Measurements from ENCODE around the gene TMA7B.

The TMA7B gene

DNA sequence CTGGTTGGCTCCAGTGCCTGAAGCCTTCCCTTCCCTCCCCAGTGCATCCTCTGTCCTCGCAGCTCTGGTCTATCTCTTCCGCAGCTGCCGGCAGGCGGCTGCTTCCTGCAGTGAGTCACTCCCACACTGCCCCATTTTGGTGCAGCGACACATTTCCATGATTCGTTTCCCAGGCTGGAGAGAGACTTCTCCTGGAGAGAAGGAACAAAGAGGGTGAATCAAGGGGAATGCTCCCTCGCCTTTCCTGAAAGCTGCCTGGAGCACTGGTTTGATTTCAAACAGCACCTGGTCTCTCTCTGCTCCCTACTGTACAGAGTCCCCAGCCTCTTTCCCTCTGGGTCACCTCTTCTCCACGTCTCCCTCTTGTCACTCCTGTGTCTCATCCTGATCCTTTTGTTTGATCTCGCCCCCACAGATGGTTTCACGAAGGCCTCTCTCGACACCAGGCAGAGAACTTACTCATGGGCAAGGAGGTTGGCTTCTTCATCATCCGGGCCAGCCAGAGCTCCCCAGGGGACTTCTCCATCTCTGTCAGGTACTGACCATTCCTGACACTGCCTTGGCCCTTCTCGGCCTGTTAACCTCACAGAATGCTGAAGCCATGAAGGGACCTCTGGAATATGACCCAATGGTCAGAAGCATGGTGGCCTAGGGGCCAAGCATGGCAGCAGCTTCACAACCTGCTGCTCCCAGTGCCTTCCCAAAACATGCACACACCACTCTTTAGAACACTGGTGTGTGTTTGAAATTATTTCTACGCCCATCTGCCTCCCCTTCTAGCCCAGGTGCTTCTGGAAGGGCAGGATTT is at the start of gene TMA7B:
TMA7B (plus strand) TSS at position 758 of the 808 bp plus-strand sequence. CDS start 3,978 bp downstream, outside the sequence.
- ATAC-seq (peak; percentile 30), DNase-seq (peak; percentile 37)

DNA sequence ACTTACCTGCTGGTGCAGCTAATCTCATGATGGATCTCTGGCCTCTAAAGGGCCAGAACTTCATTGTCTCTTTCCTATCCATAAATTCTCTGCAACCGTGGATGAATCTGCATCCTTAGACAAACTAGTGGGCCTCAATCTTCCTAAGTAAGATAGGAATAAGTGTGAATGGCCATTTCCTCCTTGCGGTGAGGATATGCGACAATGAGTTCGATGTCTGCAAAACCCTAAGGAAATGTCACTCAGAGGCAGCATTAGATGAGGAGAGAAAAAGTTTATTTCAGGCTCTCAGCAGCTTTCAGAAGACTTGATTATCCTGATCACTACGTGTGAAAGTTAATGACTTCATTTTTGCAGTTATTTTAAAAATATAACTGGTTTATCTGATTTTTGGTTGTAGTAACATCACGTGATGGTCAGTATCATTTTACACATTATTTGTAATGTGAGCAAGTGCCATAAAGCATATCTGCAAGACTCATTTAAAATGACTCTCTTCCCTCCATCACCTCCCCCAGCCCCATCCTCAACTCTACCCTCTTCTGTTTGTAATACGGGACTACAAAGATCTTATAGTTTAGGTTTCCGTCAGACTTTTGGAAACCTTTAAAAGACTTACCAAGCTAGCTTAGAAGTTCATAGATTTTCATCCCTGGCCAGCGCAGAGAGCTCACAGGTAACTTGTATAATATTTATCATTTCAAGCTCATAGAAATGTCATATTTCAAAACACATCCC is 49.2 kb upstream of the TMA7B start:
- DNase-seq (no peak), ATAC-seq (no peak)

DNA sequence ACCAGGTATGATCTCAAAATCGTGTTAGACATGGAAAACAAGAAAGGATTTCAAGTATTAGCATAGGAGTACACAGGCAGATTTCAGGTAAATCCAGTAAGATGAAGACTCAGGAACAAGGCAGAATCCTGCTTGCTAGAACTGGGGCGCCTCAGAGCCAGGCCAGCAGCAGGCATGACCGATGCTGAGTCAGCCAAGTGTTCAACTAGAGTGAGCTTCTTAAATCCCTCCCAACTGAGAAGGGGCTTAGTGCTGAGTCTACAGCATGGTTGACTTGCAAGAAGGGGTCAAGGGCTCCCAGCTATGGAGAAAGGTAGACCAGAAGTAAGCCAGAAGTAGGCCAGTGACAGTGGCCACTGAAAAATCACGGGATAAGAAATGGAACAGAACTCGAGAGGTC is 46.9 kb upstream of the TMA7B start:
- ATAC-seq (no peak), DNase-seq (no peak)

DNA sequence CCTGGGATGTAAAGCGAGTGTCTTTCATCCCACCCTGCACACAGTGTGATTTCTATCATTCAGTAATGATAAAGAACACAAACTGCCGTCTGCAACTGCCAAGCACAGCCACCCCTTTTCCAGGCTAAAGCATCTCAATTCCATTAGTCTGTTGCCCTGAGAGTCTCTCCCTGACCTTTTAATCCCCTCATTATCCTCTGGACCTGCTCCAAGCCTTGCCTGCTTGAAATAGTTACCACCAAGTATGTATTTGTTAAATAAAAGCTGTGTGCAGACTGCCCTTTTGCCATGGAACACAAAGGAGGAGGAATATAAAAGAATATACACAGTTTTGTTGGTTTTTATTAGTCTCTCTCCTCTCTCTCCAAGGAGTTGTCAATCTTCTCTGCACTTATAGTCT is 46.3 kb upstream of the TMA7B start:
- ATAC-seq = no peak

DNA sequence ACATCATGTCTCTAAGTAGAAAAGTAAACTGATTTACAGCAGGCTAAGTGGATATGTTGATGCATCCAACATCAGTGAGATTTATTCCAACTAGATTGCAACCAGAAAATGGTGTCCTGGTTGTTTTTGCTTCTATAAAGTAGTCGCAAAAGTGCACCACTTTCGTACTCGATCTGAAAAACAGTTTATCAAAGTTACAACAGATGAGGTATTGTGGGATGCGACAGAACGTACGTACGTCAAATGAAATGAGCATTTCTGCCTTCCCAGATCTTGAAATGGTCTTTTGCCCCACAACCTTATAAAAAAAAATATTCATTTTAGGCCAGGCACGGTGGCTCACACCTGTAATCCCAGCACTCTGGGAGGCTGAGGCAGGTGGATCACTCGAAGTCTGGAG is 45.6 kb upstream of the TMA7B start:
- ATAC-seq = no peak
- DNase-seq = no peak

More for the DNA sequence above, 46.3 kb upstream of the TMA7B start:
- no peak for DNase-seq

DNA sequence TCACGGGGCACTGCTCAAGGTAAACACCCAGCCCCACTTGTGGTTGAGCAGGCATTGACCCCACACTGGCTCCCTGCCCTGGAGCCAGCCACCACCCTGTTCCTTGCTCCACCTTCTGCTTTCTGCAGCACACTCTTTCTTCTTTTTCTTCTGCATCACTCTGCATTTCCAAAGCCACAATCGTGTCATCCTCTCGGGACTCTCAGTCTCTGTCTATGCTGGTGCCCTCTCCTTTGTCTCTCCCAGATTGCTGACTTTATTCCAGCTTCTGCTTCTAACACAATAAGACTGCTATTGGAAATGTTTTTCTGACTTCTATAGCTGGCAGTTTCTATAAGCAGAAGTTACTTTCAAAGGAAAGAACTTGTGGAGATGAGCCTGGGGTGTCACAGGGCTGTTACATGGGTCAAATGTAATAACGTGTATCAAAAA is 44.9 kb upstream of the TMA7B start:
- no peak for ATAC-seq
- DNase-seq = no peak

DNA sequence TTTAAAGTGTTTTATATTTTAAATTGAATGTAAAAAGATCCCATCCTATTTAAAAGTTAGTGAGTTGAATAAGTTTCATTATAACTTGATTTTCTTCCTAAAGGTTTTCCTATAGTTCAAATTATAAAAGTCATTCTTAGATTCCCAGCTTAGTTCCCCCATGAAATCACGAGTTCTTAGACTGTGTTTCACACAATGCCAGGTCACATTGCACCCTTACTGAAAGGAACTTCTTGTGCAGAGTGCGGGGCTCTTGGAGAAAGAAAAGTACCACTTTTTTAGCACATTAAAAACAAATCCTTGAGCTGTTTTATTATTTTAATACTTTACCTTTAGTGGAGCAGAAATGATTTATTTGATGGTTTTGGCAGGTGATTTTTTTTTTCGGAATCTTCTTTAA is 43.7 kb upstream of the TMA7B start:
- no peak for ATAC-seq

DNA sequence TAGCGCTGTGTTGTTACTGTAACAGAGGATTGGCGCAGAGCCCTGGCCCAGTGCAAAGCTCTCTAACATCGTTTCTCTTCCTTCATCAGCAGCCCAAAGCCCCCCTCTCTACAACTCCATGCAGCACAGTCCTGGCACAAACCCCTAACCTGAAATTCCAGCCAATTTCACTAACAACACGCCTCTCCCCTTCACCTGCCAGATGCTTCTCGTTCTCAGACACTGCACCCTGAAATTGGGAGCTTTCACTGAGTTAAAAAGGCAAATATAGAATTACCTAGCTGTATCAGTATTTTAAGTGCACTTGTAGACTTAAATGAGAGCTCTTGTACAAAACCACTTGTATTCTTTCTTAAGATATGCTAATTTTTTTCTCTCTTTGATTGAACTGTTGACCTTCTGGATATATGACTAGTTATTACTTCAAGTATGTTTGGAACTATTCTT is 43.0 kb upstream of the TMA7B start:
- DNase-seq (no peak), ATAC-seq (no peak)

More for the DNA sequence above, 43.7 kb upstream of the TMA7B start:
- DNase-seq = no peak

DNA sequence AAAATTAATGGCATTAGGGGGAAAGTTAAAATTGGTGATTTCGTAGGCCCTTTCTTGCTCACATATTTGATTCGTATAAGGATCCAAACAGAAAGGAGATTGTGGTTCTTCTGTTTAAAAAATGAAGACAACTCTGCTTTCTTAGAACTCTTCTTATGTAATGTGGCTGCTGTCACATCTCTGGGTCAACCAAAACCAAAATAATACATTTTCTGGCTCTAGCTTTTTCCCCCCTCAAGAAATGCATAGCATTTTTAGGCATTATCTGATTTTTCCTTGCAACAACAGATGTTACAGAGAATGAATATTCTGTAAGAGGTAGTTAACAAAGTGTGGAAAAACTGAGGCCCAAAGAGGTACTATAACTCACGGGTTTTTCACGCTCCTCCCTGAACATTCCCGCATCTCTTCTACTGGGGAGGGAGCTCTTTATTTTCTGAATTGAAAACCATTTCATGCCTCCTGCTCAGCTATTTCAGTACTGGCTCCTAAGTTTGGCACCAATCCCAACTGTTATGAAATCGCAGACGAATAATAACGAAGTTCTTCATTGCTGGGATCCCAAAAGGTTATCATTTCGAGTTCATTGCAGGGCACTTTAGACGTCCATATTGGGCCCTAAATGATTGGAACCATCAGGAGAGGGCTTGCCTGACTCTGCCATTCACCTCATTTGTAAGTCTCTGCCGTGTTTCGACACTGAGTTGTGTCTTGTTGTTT is 42.3 kb upstream of the TMA7B start:
- ATAC-seq = no peak
- no peak for DNase-seq

DNA sequence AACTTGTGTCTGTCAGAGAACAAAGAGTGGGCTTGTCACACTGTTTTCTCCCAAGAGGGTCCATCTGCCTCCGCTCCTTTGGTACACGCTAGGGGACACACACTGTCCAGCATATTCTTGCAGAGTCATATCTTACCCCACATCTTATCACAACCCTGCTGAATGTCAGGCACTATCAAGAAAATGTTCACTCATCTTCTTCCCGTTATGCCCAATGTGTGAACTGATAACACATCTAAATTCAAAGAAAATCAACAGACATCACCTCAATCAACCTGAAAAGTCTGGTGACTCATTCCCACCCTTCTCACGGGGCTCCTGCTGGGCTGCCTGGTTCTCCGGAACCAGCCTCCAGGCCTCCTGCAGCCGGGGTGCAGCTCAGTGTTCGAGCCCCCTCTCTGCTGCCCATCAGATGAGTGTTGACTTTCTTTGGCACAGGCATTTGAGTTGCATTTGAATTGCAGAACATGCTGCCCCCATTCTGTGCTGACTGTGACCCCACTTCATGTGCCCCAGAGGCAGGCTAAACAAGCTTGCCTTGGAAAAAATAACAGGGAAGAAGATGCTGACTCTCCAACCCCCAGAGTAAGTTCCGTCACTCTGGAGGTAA is 40.0 kb upstream of the TMA7B start:
- DNase-seq (peak; percentile 73), ATAC-seq (peak; percentile 77)

DNA sequence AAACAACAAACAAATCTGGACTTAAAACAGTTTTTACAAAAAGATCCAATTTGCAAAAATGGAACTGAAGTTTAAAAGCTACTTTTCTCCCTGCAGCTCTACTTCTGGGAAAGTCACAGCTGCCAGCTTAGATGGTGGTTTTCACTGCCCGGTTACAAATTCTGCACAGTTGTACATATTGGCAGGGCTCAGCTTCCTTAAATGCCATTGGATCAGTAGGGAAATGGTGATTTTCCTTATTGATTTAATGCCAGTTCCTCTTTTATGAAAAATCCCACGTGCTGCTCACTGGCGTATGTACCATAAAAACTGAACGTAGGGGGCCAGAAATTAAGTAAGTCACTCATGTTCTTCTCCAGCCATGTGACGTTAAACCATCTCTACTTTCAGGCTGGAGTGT is 36.5 kb upstream of the TMA7B start:
- ATAC-seq (no peak), DNase-seq (no peak)

DNA sequence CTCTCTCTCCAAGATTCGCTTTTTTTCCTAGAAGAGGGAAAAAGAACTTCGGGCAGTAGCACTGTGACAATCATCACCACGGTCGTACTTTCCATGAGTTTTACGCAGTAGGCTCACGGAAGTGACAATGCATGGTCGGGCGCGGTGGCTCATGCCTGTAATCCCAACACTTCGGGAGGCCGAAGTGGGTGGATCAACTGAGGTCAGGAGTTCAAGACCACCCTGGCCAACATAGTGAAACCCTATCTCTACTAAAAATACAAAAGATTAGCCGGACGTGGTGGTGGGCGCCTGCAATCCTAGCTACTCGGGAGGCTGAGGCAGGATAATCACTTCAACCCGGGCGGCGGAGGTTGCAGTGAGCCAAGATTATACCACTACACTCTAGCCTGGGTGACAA is 35.9 kb upstream of the TMA7B start:
- no peak for ATAC-seq
- peak; percentile 44 for DNase-seq

DNA sequence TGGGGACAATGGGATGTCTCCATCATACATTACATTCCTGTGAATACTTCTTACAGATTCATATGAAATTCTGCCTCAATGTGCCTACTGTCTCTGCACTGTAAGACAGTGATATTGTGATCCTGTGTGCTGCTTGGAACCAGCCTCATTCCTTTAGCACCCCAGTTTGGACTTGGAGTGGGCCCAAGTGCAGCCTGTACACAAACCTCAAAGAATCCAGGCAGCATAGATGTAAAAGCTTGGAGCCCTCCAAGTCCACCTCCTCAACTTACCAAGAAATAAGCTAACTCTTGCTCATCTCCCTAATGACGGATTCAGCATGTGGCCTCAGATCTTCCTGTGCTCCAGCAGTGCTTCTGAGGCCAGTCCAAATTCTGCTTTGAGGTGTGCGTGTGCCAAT is 34.9 kb upstream of the TMA7B start:
- DNase-seq = no peak
- no peak for ATAC-seq

DNA sequence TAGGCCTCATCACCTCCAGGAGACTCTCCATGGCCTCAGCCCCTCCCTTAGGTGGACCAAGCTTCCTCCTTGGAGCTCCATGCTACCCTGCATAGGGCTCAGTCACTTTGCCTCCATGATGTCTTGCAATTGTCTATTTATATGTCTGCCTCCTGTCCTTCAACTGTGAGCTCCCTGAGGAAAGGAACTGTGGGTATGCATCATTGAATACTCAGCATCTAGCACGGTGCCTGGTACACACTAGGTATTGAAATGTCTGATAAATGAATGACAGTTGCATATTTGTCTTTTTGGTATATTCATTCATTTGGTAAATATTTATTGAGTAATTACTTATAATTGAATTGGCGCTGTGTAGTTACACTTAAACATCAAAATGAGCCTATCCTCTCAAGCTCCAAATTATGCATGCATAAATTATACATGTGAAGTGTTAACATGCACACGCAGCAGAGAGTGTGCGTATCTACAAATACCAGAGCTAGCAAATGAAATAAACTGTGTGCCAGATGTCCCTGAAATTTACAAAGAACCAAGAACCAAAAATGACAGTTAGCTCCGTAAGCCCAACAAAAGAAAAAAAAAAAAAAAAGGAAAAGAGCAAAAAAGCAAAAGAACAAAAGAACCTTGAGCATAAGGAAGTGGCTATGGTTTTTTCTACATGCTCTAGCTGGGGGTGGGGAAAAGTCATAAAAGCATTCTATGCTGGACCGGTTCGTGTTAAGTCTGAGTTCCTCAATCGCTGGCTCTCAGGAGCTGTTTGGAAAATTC is 34.1 kb upstream of the TMA7B start:
- DNase-seq = peak; percentile 18
- ATAC-seq = peak; percentile 41

DNA sequence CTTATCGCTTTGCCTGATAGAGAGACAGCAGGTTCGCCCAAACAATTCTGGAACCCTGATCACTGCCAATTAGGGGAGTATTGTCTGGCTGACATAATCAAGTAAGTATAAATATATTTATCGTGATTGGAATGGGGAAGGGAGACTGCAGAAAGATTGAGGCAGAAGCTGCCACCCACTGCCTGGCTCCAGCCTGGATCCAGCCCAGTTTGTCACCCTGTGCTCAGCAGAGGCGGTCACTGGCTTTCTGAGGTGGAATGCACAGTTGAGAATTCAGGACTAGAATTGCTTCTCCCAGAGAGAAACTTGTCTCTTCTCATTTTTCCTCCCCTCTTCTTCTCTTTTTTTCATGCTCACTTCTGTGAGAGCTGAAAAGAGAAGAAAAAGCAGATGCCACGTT is 33.4 kb upstream of the TMA7B start:
- ATAC-seq = no peak
- DNase-seq = peak; percentile 42

DNA sequence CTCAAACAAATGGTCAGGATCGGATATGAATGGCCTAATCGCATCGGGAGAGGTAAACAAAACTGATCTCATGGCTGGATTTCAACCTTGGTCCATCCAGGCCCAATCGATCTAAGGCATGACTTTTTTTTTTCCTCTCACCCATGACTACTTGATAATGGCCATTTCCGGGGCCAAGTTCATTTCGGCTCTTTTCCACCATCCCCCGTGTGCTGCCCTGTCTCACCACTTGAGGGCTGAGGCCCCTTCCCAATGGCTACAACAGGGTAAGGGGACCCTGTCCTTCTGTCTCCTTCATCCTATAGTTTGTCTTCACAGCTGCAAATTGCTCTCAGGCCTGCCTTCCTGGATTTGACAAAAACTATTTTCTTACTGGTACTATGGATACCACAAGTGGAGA is 32.7 kb upstream of the TMA7B start:
- ATAC-seq (peak; percentile 16), DNase-seq (peak; percentile 54)

DNA sequence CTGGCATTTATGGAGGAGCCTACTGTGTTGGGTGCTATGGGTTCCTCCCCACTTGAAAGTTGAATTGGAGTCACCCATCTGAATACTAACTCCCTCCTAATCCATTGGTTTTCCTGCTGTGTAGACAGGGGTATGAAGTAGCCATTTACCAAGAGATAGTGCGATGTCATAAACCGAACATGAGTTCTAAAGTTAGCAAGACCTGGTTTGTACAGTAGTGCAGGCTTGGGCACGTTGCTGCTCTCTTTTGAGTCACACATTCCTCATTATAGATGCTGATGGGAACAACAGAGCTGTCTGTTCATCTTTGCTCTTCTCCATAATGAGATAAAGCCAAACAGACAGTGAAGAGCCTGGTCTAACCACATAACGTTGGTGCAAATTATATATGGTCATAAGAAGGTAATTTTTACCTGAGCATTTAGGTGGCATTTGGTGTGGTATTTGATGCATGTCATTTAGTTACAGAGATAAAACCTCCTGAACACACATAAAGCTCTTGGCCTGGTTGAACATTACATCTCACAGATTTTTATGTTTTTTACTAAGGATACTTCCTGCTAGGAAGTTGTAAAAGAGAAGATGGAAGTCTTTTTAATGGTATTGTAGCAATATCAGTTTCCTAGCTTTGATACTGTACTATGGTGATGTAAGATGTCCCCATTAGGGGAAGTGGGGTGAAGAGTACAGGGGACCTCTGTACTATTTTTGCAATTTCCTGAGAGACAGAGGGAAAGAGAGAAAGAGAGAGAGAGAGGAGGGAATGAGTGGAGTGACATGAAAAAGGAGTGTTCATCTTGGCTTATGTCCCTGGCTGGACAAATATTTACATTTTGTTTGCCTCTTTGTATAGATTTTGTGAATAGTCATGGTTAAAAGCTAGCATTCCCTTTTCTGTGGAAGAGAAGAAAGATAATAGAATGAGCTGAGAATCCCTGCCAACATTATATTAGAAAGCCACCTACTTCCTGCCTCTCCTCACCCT is 31.4 kb upstream of the TMA7B start:
- no peak for ATAC-seq
- DNase-seq = peak; percentile 13

DNA sequence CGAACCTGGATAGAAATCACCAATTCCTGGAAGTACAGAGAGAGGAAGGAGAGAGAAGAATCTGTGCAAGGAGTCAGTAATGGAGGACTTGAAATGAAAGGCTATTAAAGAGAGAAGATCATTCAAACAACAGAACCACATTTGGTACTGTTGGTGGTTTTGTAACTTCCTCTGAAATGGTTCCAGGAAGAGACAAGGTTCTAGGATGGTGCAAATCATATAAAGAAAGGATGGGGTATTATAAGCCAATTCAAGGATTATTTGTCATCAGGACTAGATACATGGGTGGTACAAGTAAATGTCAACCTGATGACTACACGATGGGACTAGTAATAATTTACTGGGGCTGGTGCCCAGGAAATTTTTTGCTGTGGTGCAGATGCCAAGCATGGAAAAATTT is 28.9 kb upstream of the TMA7B start:
- peak; percentile 12 for DNase-seq
- ATAC-seq = peak; percentile 63

DNA sequence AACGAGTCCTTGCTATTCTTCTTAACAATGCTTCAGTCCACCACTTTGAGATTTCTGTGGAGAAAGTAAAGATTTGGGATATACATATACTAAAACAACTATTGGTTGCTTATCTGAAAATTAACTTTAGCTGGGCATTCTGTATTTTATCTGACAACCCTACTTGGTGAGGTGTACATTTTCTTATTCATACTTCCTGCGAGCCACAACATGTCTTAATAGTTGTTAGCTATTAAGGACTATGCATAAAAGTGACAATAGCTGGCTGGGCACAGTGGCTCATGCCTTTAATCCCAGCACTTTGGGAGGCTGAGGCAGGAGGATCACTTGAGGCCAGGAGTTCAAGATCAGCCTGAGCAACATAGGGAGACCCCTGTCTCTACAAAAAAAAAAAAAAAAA is 28.0 kb upstream of the TMA7B start:
- ATAC-seq (no peak), DNase-seq (no peak)

DNA sequence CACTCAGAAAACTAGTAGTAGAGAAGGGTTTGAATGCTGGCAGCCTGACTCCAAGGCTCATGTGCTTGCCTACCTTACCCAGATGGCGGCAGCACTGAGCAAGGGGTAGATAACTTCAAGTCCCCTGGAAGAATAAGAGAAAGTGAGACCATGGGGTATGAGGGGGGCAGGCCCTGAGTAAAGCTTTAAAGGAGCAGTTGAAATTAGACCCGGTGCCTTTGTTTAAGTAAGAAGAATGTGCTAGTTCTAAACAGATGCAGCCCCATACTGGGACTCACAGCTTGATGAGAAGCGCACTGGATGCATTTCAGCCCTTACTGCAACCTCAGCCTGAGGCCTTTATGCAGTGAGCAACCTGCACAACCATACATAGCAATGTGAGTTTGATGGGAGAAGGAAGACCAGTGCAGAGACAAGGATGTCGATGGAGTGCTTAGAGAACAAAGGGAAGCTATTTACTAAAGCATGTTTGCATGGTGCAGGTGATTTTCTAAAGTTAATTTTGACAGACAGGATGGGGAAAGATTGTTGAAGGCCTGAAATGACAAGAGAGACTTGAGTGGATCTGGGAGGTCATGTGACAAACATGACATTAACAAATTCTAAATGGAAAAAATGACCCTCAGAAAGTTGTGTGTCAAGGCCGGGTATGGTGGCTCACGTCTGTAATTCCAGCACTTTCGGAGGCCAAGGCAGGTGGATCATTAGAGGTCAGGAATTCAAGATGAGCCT is 27.1 kb upstream of the TMA7B start:
- peak; percentile 41 for ATAC-seq
- DNase-seq = peak; percentile 77

Data from stimulated activated naive CD8-positive, alpha-beta T cell treated with anti-CD3 and anti-CD28 coated beads, Interleukin-15, Interleukin-2, amounts not matched to agents 100 U/mL and 50 U/mL, for 24 hours (primary cell).